Stimulated activated naive CD8-positive, alpha-beta T cell treated with anti-CD3 and anti-CD28 coated beads, Interleukin-15, amount 100 ng/mL, for 72 hours (primary cell): ENCODE measurements around the gene ATP9B.
"Not testable (repeated sequence)": the region's sequence is repeated elsewhere in the genome, so short reads cannot be mapped to it uniquely, and the experiment has no call there.

Experiments used
- ATAC-seq: fragments of 150-1000 bp; cut with Tn5 transposase; 2 replicates; pipeline ENCODE4 v1.10.0; 2021; ENCODE audit warnings: mild to moderate bottlenecking, moderate library complexity
- DNase-seq, 2 donors: peaks; one replicate each; pipeline ENCODE4 v3.0.0; 2021 to 2022
- H3K27ac Mint-ChIP-seq, 2 donors: one replicate each; pipeline ENCODE4 v1.8.0; 2022; ENCODE audit warnings: mild to moderate bottlenecking in 2 of 2, mixed read lengths in 2 of 2, moderate library complexity in 2 of 2
- H3K27me3 Mint-ChIP-seq: one replicate; pipeline ENCODE4 v1.8.0; 2022; ENCODE audit warnings: mixed read lengths
- H3K4me1 Mint-ChIP-seq: one replicate; pipeline ENCODE4 v1.8.0; 2022; ENCODE audit warnings: mild to moderate bottlenecking, mixed read lengths
- H3K4me3 Mint-ChIP-seq, 2 donors: one replicate each; pipeline ENCODE4 v1.8.0; 2022; ENCODE audit warnings: mild to moderate bottlenecking in 2 of 2, mixed read lengths in 2 of 2, moderate library complexity in 1 of 2
- H3K9me3 Mint-ChIP-seq, 2 donors: one replicate each; pipeline ENCODE4 v1.8.0; 2022; ENCODE audit warnings: mixed read lengths in 2 of 2

The ATP9B gene

GRCh38 chr18:79065802-79066201 is 3.4 kb upstream of the ATP9B start:
- DNase-seq = no peak
- H3K4me1 Mint-ChIP-seq = peaks cover 13% of the 10 kb centered on the region
- H3K27me3 Mint-ChIP-seq = no peaks in the 10 kb centered on the region
- no peak overlapping the region for H3K27ac Mint-ChIP-seq
- H3K4me3 Mint-ChIP-seq = no peak overlapping the region
- H3K9me3 Mint-ChIP-seq = peaks cover 24 to 25% of the 10 kb centered on the region in 2 donors
- ATAC-seq = no peak

DNA sequence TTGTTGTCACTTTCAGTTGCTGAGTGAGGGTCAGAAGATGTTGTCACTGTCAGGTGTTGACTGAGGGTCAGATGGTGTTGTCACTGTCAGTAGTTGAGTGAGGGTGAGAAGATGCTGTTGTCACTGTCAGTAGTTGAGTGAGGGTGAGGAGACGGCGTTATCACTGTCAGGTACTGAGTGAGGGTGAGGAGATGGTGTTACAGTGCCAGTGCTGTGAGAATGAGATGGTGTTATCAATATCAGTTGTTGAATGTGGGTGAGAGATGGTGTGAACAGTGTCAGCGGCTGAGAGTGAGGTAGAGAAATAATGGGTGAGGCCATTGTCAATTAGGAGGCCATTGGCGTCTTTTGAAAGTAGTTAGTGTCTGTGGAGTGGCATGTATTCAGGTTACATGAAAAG is 1.6 kb upstream of the ATP9B start:
- Mint-ChIP-seq H3K27ac (peak overlapping the region in 1 of 2 donors; percentile 99), H3K4me3 (peak overlapping the region; percentile 2 to 93), H3K27me3 (no peaks in the 10 kb centered on the region), H3K9me3 (peaks cover 24 to 25% of the 10 kb centered on the region in 2 donors), H3K4me1 (peaks cover 24% of the 10 kb centered on the region)
- ATAC-seq (no peak), DNase-seq (no peak)

GRCh38 chr18:79068341-79068936 is 755 bp upstream of the ATP9B start:
- H3K4me3 Mint-ChIP-seq = peak overlapping the region; percentile 83 to 93
- H3K27me3 Mint-ChIP-seq = no peaks in the 10 kb centered on the region
- peaks cover 25 to 31% of the 10 kb centered on the region in 2 donors for H3K9me3 Mint-ChIP-seq
- H3K27ac Mint-ChIP-seq = peak overlapping the region; percentile 96 to 99
- peaks cover 30% of the 10 kb centered on the region for H3K4me1 Mint-ChIP-seq
- ATAC-seq (peak; percentile 67), DNase-seq (no peak)

GRCh38 chr18:79069717-79070151 is 540 bp downstream of the ATP9B start:
- peak overlapping the region; percentile 45 to 92 for H3K27ac Mint-ChIP-seq
- no peak for ATAC-seq
- H3K27me3 Mint-ChIP-seq = no peaks in the 10 kb centered on the region
- peaks cover 43% of the 10 kb centered on the region for H3K4me1 Mint-ChIP-seq
- peak overlapping the region; percentile 68 to 86 for H3K4me3 Mint-ChIP-seq
- H3K9me3 Mint-ChIP-seq = peaks cover 25 to 31% of the 10 kb centered on the region in 2 donors
- DNase-seq = no peak

DNA sequence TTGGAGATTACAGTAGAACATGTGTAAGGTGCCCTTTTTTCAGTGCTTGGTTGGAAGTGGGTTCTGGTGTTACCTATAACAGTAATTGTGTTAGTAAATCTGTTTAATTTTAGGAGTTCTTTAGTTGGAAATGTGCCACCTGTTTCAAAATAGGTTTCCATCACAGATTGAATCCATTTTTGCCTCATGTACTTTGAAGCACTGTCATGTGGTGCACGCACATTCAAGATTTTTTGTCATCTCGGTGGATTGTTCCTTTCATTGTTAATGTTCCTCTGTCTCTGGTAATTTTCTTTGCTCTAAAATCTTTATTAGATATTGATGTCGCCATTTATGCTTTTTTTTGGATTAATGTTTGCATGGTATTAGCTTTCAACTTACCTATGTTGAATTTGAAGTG is 1.3 kb downstream of the ATP9B start:
- DNase-seq (no peak), ATAC-seq (no peak)
- Mint-ChIP-seq H3K9me3 (peaks cover 23 to 28% of the 10 kb centered on the region in 2 donors), H3K27ac (peak overlapping the region in 1 of 2 donors; percentile 92), H3K27me3 (no peaks in the 10 kb centered on the region), H3K4me1 (peaks cover 51% of the 10 kb centered on the region), H3K4me3 (peak overlapping the region; percentile 68 to 86)

- peaks cover 56% of the 10 kb centered on the region for H3K4me1 Mint-ChIP-seq
These were observed 1.8 kb downstream of the ATP9B start for GRCh38 chr18:79071037-79071436.

GRCh38 chr18:79071503-79072210 is 2.5 kb downstream of the ATP9B start:
- ATAC-seq (no peak), DNase-seq (no peak)
- Mint-ChIP-seq H3K4me3 (peak overlapping the region in 1 of 2 donors; percentile 13), H3K4me1 (peaks cover 62% of the 10 kb centered on the region), H3K27me3 (no peaks in the 10 kb centered on the region), H3K27ac (no peak overlapping the region), H3K9me3 (peaks cover 12 to 17% of the 10 kb centered on the region in 2 donors)

More at GRCh38 chr18:79071037-79071436, 1.8 kb downstream of the ATP9B start:
- H3K4me3 Mint-ChIP-seq = peak overlapping the region; percentile 68 to 86
- DNase-seq (no peak), ATAC-seq (peak; percentile 13)
- H3K27ac Mint-ChIP-seq = peak overlapping the region in 1 of 2 donors; percentile 92
- peaks cover 18 to 23% of the 10 kb centered on the region in 2 donors for H3K9me3 Mint-ChIP-seq
- no peaks in the 10 kb centered on the region for H3K27me3 Mint-ChIP-seq

DNA sequence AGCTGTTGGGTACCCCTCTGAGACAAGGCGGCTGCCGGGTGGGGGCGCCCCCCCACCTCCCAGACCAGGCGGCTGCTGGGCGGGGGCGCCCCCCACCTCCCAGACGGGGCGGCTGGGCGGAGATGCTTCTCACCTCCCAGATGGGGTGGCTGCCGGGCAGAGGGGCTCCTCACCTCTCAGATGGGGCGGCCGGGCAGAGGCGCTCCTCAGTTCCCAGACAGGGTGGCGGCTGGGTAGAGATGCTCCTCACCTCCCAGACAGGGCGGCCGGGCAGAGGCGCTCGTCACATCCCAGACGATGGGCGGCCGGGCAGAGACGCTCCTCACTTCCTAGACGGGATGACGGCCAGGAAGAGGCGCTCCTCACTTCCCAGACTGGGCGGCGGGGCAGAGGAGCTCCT is 3.5 kb downstream of the ATP9B start:
- Mint-ChIP-seq H3K27ac (peak overlapping the region in 1 of 2 donors; percentile 67), H3K4me1 (peaks cover 67% of the 10 kb centered on the region)
- H3K4me3 Mint-ChIP-seq, ATAC-seq, H3K9me3 Mint-ChIP-seq, DNase-seq, H3K27me3 Mint-ChIP-seq: not testable (repeated sequence)

DNA sequence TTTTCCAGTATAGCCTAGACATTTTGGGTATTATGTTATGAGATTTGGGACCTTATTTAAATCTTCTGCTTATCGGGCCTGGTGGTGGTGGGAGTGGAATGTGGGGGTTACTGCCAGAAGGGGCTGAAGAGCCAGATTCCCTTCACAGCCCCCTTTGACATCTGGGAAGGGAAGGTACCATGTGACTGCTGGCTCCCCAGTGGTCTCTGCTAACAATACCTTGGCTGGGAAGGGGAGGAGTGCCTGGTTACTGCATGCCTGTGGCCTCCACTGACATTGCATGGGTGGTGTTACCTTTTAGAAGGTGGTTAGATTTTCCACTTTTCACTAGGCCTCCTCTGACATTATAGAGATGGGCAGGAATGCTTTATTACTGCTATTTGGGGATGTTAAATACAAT is 8.0 kb downstream of the ATP9B start:
- Mint-ChIP-seq H3K4me1 (peaks cover 64% of the 10 kb centered on the region), H3K9me3 (peaks cover 6 to 25% of the 10 kb centered on the region in 2 donors), H3K27me3 (no peaks in the 10 kb centered on the region), H3K4me3 (no peak overlapping the region), H3K27ac (no peak overlapping the region)
- no peak for DNase-seq
- ATAC-seq = no peak

DNA sequence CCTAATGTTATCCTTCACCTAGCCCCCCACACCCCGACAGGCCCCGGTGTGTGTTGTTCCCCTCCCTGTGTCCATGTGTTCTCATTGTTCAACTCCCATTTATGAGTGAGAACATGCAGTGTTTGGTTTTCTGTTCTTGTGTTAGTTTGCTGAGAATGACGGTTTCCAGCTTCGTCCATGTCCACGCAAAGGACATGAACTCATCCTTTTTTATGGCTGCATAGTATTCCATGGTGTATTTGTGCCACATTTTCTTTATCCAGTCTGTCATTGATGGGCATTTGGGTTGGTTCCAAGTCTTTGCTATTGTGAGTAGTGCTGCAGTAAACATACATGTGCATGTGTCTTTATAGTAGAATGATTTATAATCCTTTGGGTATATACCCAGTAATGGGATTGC is 9.6 kb downstream of the ATP9B start:
- not testable (repeated sequence) for ATAC-seq, H3K27me3 Mint-ChIP-seq, DNase-seq, H3K27ac Mint-ChIP-seq, H3K4me3 Mint-ChIP-seq
- H3K4me1 Mint-ChIP-seq = peaks cover 54% of the 10 kb centered on the region
- peaks cover 9 to 23% of the 10 kb centered on the region in 2 donors for H3K9me3 Mint-ChIP-seq

- peaks cover 32% of the 10 kb centered on the region for H3K4me1 Mint-ChIP-seq
- no peak overlapping the region for H3K4me3 Mint-ChIP-seq
- no peak overlapping the region for H3K27ac Mint-ChIP-seq
- no peaks in the 10 kb centered on the region for H3K27me3 Mint-ChIP-seq
- ATAC-seq (no peak), DNase-seq (no peak)
- H3K9me3 Mint-ChIP-seq = peaks cover 12 to 13% of the 10 kb centered on the region in 2 donors
These were observed 23.7 kb downstream of the ATP9B start for GRCh38 chr18:79092874-79093273.

DNA sequence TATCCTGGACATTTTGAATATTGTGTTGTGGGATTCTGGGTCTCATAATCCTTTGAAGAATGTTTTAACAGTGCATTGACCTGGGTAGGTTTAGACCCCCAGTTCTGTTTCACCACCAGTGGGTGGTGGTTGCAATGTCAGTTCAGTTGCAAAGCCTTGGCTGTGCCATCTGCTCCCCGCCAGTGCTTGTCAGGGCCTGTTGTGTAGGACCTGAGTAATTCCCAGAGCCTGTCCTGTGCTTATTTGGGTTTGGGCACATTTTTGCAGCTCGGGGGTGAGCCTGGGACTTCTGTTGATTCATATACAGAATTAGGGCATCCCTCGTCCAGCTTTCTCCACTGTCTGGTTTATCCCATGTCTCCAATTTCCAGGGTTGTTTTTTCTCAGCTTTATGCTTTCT is 24.8 kb downstream of the ATP9B start:
- ATAC-seq (no peak), DNase-seq (no peak)
- Mint-ChIP-seq H3K4me1 (peaks cover 31% of the 10 kb centered on the region), H3K27ac (no peak overlapping the region), H3K9me3 (peaks cover 12 to 16% of the 10 kb centered on the region in 2 donors), H3K4me3 (no peak overlapping the region), H3K27me3 (no peaks in the 10 kb centered on the region)

- no peak overlapping the region for H3K4me3 Mint-ChIP-seq
- H3K9me3 Mint-ChIP-seq = peaks cover 7 to 8% of the 10 kb centered on the region in 2 donors
- no peaks in the 10 kb centered on the region for H3K27me3 Mint-ChIP-seq
- H3K27ac Mint-ChIP-seq = peak overlapping the region in 1 of 2 donors; percentile 48
- DNase-seq = no peak
- H3K4me1 Mint-ChIP-seq = peaks cover 26% of the 10 kb centered on the region
- no peak for ATAC-seq
These were observed 26.0 kb downstream of the ATP9B start for GRCh38 chr18:79095216-79095615.

- H3K27me3 Mint-ChIP-seq = no peaks in the 10 kb centered on the region
- H3K9me3 Mint-ChIP-seq = peaks cover 0 to 7% of the 10 kb centered on the region in 2 donors
- no peak overlapping the region for H3K4me3 Mint-ChIP-seq
- H3K4me1 Mint-ChIP-seq = peaks cover 23% of the 10 kb centered on the region
- peak overlapping the region in 1 of 2 donors; percentile 19 for H3K27ac Mint-ChIP-seq
- DNase-seq = no peak
- no peak for ATAC-seq
These were observed 31.8 kb downstream of the ATP9B start for GRCh38 chr18:79100944-79101343.

GRCh38 chr18:79102886-79103285 is 33.7 kb downstream of the ATP9B start:
- peaks cover 27% of the 10 kb centered on the region for H3K4me1 Mint-ChIP-seq
- DNase-seq = no peak

DNA sequence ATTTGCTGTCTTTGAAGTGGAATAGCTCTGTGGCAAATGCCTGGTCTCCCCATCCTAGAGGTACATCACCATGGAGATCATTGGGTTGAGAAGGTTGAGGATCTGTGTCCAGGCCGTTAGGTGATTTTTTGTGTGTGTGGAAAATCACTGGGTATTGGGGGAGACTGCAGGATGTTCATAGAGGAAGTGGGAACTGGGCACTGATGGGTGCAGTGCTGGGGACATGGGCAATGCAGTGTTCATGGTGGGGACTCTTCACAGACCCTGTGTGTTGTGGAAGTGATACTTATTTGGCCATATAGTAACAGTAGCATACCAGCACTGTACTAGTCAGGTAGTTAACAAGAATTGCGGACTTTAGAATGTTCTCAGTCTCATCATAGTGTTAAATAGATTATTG is 34.9 kb downstream of the ATP9B start:
- DNase-seq (no peak), ATAC-seq (no peak)
- peak overlapping the region in 1 of 2 donors; percentile 44 for H3K27ac Mint-ChIP-seq
- H3K27me3 Mint-ChIP-seq = no peaks in the 10 kb centered on the region
- peaks cover 0 to 1% of the 10 kb centered on the region in 2 donors for H3K9me3 Mint-ChIP-seq
- H3K4me3 Mint-ChIP-seq = no peak overlapping the region
- H3K4me1 Mint-ChIP-seq = peaks cover 30% of the 10 kb centered on the region

More at GRCh38 chr18:79102886-79103285, 33.7 kb downstream of the ATP9B start:
- Mint-ChIP-seq H3K27me3 (no peaks in the 10 kb centered on the region), H3K4me3 (no peak overlapping the region), H3K9me3 (peaks cover 0 to 7% of the 10 kb centered on the region in 2 donors), H3K27ac (no peak overlapping the region)
- no peak for ATAC-seq
